HCT116 (cell line): ENCODE measurements around the gene ELAVL1. TPM values are rescaled to one million over a fixed set of nuclear protein-coding genes. Genes with fewer than 3 reads are reported as not detected.

Experiments
- ATAC-seq: fragments of 200-7000 bp; cut with Tn5 transposase; 2 replicates; pipeline ENCODE4 v1.9.1; 2020; ENCODE audit warnings: mild to moderate bottlenecking, moderate library complexity
- BruUV-seq: library from RNA; stranded (reverse); fragments of 400-500 nt; replicated peaks from 2 replicates; lab custom pipeline; 2021; lab: Mats Ljungman, UMichigan
- CTCF ChIA-PET: fragments of 300-600 bp; sonication (Branson Sonifier 250); formaldehyde crosslinking; loops from one replicate; lab custom pipeline; 2021; ENCODE audit warnings: antibody characterized with exemption; lab: Charles Lee
- POLR2A ChIA-PET: fragments of 300-600, 350-600 bp; sonication (Branson Sonifier 250); formaldehyde crosslinking; loops from one replicate; lab custom pipeline; 2021; ENCODE audit warnings: antibody characterized with exemption; lab: Charles Lee
- RAD21 ChIA-PET, 2 experiments: fragments of 300-600 bp; sonication (Branson Sonifier 250); formaldehyde crosslinking; loops; one replicate each; lab custom pipeline; 2023; ENCODE audit warnings: low total read pairs in 2 of 2; ENCODE audit not compliant: uncharacterized antibody in 2 of 2, unreplicated experiment in 2 of 2, low non-redundant PET in 1 of 2; lab: Charles Lee
- DNase-seq: peaks from one replicate; pipeline ENCODE4 v3.0.0-alpha.2; 2010; ENCODE audit warnings: low read depth, low spot score
- H2AFZ ChIP-seq: fragments of 200-600 bp; shearing (Covaris generic), sonication (generic); 2 replicates; pipeline ENCODE4 v1.6.1; 2017; ENCODE audit warnings: low read depth, mixed run types, mixed read lengths, antibody characterized with exemption, low read length; ENCODE audit not compliant: poor library complexity, severe bottlenecking
- H3K27ac ChIP-seq: 2 replicates; pipeline ENCODE4 v1.5.1; 2012; ENCODE audit warnings: low read depth, low read length
- H3K27me3 ChIP-seq: fragments of 200-600 bp; sonication (generic); 2 replicates; pipeline ENCODE4 v1.6.1; 2016; ENCODE audit warnings: mixed run types, low read length, mixed read lengths; ENCODE audit not compliant: insufficient read depth
- H3K36me3 ChIP-seq, 2 experiments: fragments of 200-500 bp in 1 of 2; fragments of 200-600 bp in 1 of 2; sonication (Bioruptor generic) in 1 of 2; sonication (generic) in 1 of 2; 2 replicates each; pipeline versions ENCODE4 v1.5.1 to v1.6.1; 2014 to 2016; ENCODE audit warnings: low read length in 2 of 2, inconsistent platforms in 1 of 2, mixed read lengths in 1 of 2, mixed run types in 1 of 2; ENCODE audit not compliant: insufficient read depth in 2 of 2, control insufficient read depth in 1 of 2
- H3K4me1 ChIP-seq, 2 experiments: fragments of 200-600 bp in 1 of 2; sonication (generic) in 1 of 2; 2 replicates each; pipeline versions ENCODE4 v1.5.1 to v1.6.1; 2012 to 2017; ENCODE audit warnings: low read length in 2 of 2, inconsistent platforms in 1 of 2, mild to moderate bottlenecking in 1 of 2, mixed read lengths in 1 of 2, mixed run types in 1 of 2, moderate library complexity in 1 of 2; ENCODE audit not compliant: insufficient read depth in 2 of 2, control insufficient read depth in 1 of 2
- H3K4me2 ChIP-seq: fragments of 200-600 bp; sonication (generic); 2 replicates; pipeline ENCODE4 v1.6.1; 2017; ENCODE audit warnings: mixed run types, low read length, mixed read lengths
- H3K4me3 ChIP-seq, 2 experiments: fragments of 200-600 bp in 1 of 2; sonication (generic) in 1 of 2; replicated peaks in 1 of 2; 2 replicates each; pipeline ENCODE4 v1.5.1; 2011 to 2016; ENCODE audit warnings: low read length in 2 of 2, control low read depth in 1 of 2, low read depth in 1 of 2, mild to moderate bottlenecking in 1 of 2, mixed read lengths in 1 of 2, mixed run types in 1 of 2
- H3K79me2 ChIP-seq: fragments of 200-600 bp; sonication (generic); 2 replicates; pipeline ENCODE4 v1.6.1; 2017; ENCODE audit warnings: mild to moderate bottlenecking, mixed run types, low read length, moderate library complexity, mixed read lengths; ENCODE audit not compliant: insufficient read depth
- H3K9ac ChIP-seq: fragments of 200-600 bp; sonication (generic); 2 replicates; pipeline ENCODE4 v1.6.1; 2016; ENCODE audit warnings: low read length, mixed read lengths
- H3K9me2 ChIP-seq: fragments of 200-600 bp; sonication (generic), shearing (Covaris generic); 2 replicates; pipeline ENCODE4 v1.6.1; 2017; ENCODE audit warnings: mixed run types, mild to moderate bottlenecking, moderate library complexity; ENCODE audit not compliant: insufficient read depth
- H3K9me3 ChIP-seq, 2 experiments: fragments of 200-500 bp in 1 of 2; fragments of 200-600 bp in 1 of 2; sonication (Bioruptor generic) in 1 of 2; sonication (generic) in 1 of 2; 2 replicates each; pipeline ENCODE4 v1.6.1; 2014 to 2017; ENCODE audit warnings: low read length in 2 of 2, mixed read lengths in 2 of 2, inconsistent platforms in 1 of 2, low read depth in 1 of 2, mild to moderate bottlenecking in 1 of 2, mixed run types in 1 of 2, moderate library complexity in 1 of 2; ENCODE audit not compliant: control insufficient read depth in 1 of 2, insufficient read depth in 1 of 2
- H4K20me1 ChIP-seq: fragments of 200-600 bp; sonication (generic), shearing (Covaris generic); 2 replicates; pipeline ENCODE4 v1.6.1; 2017; ENCODE audit warnings: mixed run types, mild to moderate bottlenecking, moderate library complexity; ENCODE audit not compliant: insufficient read depth
- ELF1 ChIP-seq: IDR thresholded peaks from 2 replicates; pipeline ENCODE4 v1.6.1; 2012; ENCODE audit warnings: low read depth, borderline replicate concordance
- EZH2 ChIP-seq: fragments of 200-600 bp; sonication (generic); IDR thresholded peaks from 2 replicates; pipeline ENCODE4 v1.6.1; 2017; ENCODE audit warnings: antibody characterized with exemption, mixed run types
- SIN3A ChIP-seq: IDR thresholded peaks from 2 replicates; pipeline ENCODE4 v1.6.1; 2012; ENCODE audit warnings: low read depth
- intact Hi-C: fragments of 100-400 bp; cut with micrococcal nuclease; formaldehyde crosslinking; loops from 2 replicates; pipeline ENCODE4 v1.10.0; 2022
- total RNA-seq: library from RNA; stranded (reverse); gene quantifications from one replicate; pipeline ENCODE4 v1.2.1, GENCODE V29; 2021; ENCODE audit not compliant: unreplicated experiment
- TF ChIP-seq, protein P1 (sequence below): IDR thresholded peaks from 2 replicates; pipeline ENCODE4 v1.6.1; 2011; ENCODE audit warnings: mild to moderate bottlenecking, low read length, moderate library complexity; ENCODE audit not compliant: insufficient replicate concordance; ENCODE audit errors: extremely low read depth
- TF ChIP-seq, protein P2 (sequence below): IDR thresholded peaks from 2 replicates; pipeline ENCODE4 v1.6.1; 2012; ENCODE audit warnings: low read depth

Gene ELAVL1
- total RNA-seq, 1 experiment from 2014 or later, result 134 TPM

DNA sequence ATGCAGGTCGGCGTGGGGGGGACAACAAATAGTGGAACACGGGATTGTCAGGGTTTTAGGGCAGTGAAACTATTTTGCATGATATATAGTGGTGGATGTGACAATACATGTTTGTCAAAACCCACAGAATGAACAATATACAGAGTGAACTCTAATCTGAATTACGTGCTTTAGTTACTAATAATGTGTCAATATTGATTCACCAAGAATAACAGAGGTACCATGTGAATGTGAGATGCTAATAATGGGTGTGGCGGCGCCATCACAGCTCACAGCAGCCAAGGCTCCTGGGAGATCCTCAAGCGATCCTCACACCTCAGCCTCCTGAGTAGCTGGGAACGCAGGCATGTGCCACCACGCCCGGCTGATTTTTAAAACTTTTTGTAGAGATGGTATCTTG is 12.9 kb downstream of the ELAVL1 start:
- H3K4me1 ChIP-seq, result peaks cover 7% of the 10 kb centered on the region in 2 experiments; a peak in 3 of 4 replicates
- peaks cover 97% of the 10 kb centered on the region for H3K79me2 ChIP-seq
- intact Hi-C loops, result no loop called here
- no peak overlapping the region for H3K27ac ChIP-seq
- no peak overlapping the region for H3K9ac ChIP-seq
- no peak overlapping the region for H2AFZ ChIP-seq
- no TSS peak for BruUV-seq
- POLR2A ChIA-PET, result no interaction called here
- H3K36me3 ChIP-seq, result peaks cover 27 to 46% of the 10 kb centered on the region in 2 experiments; a peak in 3 of 4 replicates
- H3K27me3 ChIP-seq, result no peaks in the 10 kb centered on the region
- TF ChIP-seq ELF1, result no peak
- TF ChIP-seq, protein P1, sequence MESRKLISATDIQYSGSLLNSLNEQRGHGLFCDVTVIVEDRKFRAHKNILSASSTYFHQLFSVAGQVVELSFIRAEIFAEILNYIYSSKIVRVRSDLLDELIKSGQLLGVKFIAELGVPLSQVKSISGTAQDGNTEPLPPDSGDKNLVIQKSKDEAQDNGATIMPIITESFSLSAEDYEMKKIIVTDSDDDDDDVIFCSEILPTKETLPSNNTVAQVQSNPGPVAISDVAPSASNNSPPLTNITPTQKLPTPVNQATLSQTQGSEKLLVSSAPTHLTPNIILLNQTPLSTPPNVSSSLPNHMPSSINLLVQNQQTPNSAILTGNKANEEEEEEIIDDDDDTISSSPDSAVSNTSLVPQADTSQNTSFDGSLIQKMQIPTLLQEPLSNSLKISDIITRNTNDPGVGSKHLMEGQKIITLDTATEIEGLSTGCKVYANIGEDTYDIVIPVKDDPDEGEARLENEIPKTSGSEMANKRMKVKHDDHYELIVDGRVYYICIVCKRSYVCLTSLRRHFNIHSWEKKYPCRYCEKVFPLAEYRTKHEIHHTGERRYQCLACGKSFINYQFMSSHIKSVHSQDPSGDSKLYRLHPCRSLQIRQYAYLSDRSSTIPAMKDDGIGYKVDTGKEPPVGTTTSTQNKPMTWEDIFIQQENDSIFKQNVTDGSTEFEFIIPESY, result no peak
- TF ChIP-seq SIN3A, result no peak
- no peak for TF ChIP-seq EZH2
- TF ChIP-seq, protein P2, sequence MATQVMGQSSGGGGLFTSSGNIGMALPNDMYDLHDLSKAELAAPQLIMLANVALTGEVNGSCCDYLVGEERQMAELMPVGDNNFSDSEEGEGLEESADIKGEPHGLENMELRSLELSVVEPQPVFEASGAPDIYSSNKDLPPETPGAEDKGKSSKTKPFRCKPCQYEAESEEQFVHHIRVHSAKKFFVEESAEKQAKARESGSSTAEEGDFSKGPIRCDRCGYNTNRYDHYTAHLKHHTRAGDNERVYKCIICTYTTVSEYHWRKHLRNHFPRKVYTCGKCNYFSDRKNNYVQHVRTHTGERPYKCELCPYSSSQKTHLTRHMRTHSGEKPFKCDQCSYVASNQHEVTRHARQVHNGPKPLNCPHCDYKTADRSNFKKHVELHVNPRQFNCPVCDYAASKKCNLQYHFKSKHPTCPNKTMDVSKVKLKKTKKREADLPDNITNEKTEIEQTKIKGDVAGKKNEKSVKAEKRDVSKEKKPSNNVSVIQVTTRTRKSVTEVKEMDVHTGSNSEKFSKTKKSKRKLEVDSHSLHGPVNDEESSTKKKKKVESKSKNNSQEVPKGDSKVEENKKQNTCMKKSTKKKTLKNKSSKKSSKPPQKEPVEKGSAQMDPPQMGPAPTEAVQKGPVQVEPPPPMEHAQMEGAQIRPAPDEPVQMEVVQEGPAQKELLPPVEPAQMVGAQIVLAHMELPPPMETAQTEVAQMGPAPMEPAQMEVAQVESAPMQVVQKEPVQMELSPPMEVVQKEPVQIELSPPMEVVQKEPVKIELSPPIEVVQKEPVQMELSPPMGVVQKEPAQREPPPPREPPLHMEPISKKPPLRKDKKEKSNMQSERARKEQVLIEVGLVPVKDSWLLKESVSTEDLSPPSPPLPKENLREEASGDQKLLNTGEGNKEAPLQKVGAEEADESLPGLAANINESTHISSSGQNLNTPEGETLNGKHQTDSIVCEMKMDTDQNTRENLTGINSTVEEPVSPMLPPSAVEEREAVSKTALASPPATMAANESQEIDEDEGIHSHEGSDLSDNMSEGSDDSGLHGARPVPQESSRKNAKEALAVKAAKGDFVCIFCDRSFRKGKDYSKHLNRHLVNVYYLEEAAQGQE, result no peak
- ATAC-seq (no peak), DNase-seq (no peak)
- H3K4me2 ChIP-seq, result no peak overlapping the region
- peaks cover 46% of the 10 kb centered on the region; the same call in 1 of the 2 replicates for H4K20me1 ChIP-seq
- no peaks in the 10 kb centered on the region for H3K9me2 ChIP-seq
- RAD21 ChIA-PET, result no interaction called here
- no peaks in the 10 kb centered on the region for H3K9me3 ChIP-seq
- no peak overlapping the region for H3K4me3 ChIP-seq
- CTCF ChIA-PET, result interaction anchor here (1.2 kb wide), 1 partner anchor 10 kb away, joined by 8 read pairs; no protein-coding TSS in a partner anchor
